OCI-LY7 (cell line): ENCODE results near the gene IL22RA2. TPM values are rescaled to one million over a fixed set of nuclear protein-coding genes. Genes with fewer than 3 reads are reported as not detected.

ENCODE experiments used
- BruUV-seq: library from RNA; stranded (reverse); fragments of 400-500 nt; replicated peaks from 2 replicates; lab custom pipeline; 2021; lab: Mats Ljungman, UMichigan
- CTCF ChIA-PET: fragments of 300-600 bp; sonication (Branson Sonifier 250); formaldehyde crosslinking; loops from one replicate; lab custom pipeline; 2022; ENCODE audit warnings: antibody characterized with exemption; ENCODE audit not compliant: unreplicated experiment; lab: Charles Lee
- POLR2A ChIA-PET: fragments of 300-600 bp; sonication (Branson Sonifier 250); formaldehyde crosslinking; loops from one replicate; lab custom pipeline; 2022; ENCODE audit warnings: antibody characterized with exemption; lab: Charles Lee
- DNase-seq: peaks from one replicate; pipeline ENCODE4 v3.0.0-alpha.2; 2015; ENCODE audit warnings: low spot score
- H2AFZ ChIP-seq: fragments of 200-600 bp; sonication (generic), shearing (Covaris generic); 2 replicates; pipeline ENCODE4 v1.6.1; 2014; ENCODE audit warnings: mild to moderate bottlenecking, antibody characterized with exemption, low read length, moderate library complexity
- H3K27ac ChIP-seq: fragments of 200-600 bp; sonication (generic); 2 replicates; pipeline ENCODE4 v1.5.1; 2014; ENCODE audit warnings: mixed run types, low read depth, mild to moderate bottlenecking, moderate library complexity, low read length, inconsistent platforms; ENCODE audit not compliant: poor library complexity, severe bottlenecking
- H3K36me3 ChIP-seq: fragments of 200-600 bp; sonication (generic); 2 replicates; pipeline ENCODE4 v1.6.1; 2014; ENCODE audit warnings: mild to moderate bottlenecking, antibody characterized with exemption, low read length, moderate library complexity, mixed read lengths; ENCODE audit not compliant: insufficient read depth
- H3K4me1 ChIP-seq: fragments of 200-600 bp; sonication (generic); 2 replicates; pipeline ENCODE4 v1.5.1; 2014; ENCODE audit warnings: mild to moderate bottlenecking, low read length; ENCODE audit not compliant: insufficient read depth, poor library complexity, severe bottlenecking
- H3K4me2 ChIP-seq: fragments of 200-600 bp; sonication (generic); 2 replicates; pipeline ENCODE4 v1.6.1; 2014; ENCODE audit warnings: mild to moderate bottlenecking, low read length
- H3K4me3 ChIP-seq: fragments of 200-600 bp; sonication (generic); 2 replicates; pipeline ENCODE4 v1.5.1; 2014; ENCODE audit warnings: mild to moderate bottlenecking, low read depth, low read length; ENCODE audit not compliant: poor library complexity, severe bottlenecking
- H3K79me2 ChIP-seq: fragments of 200-600 bp; sonication (generic); 2 replicates; pipeline ENCODE4 v1.6.1; 2016; ENCODE audit warnings: low read depth, mild to moderate bottlenecking, low read length, moderate library complexity, mixed read lengths; ENCODE audit not compliant: insufficient read depth
- H3K9me2 ChIP-seq: fragments of 200-600 bp; sonication (generic); 2 replicates; pipeline ENCODE4 v1.6.1; 2016; ENCODE audit warnings: mild to moderate bottlenecking, low read length, mixed read lengths; ENCODE audit not compliant: insufficient read depth
- H3K9me3 ChIP-seq: fragments of 200-600 bp; sonication (generic); 2 replicates; pipeline ENCODE4 v1.6.1; 2014; ENCODE audit warnings: mild to moderate bottlenecking, mixed run types, low read length, mixed read lengths
- H4K20me1 ChIP-seq: fragments of 200-600 bp; sonication (generic); 2 replicates; pipeline ENCODE4 v1.6.1; 2014; ENCODE audit warnings: mild to moderate bottlenecking, antibody characterized with exemption, low read length, moderate library complexity, mixed read lengths; ENCODE audit not compliant: insufficient read depth
- CTCF ChIP-seq: fragments of 200-600 bp; sonication (generic); conservative IDR thresholded peaks from 2 replicates; pipeline ENCODE4 v1.5.1; 2014; ENCODE audit warnings: mild to moderate bottlenecking, antibody characterized with exemption, low read length, moderate library complexity, mixed read lengths
- EZH2phosphoT487 ChIP-seq: fragments of 200-600 bp; sonication (generic); IDR thresholded peaks from 2 replicates; pipeline ENCODE4 v1.6.1; 2018; ENCODE audit warnings: low read depth, borderline replicate concordance, mild to moderate bottlenecking, mixed run types, antibody characterized with exemption, low read length, moderate library complexity, mixed read lengths
- intact Hi-C: fragments of 100-400 bp; cut with micrococcal nuclease; formaldehyde crosslinking; loops from one replicate; pipeline ENCODE4 v1.10.0; 2022; ENCODE audit not compliant: unreplicated experiment
- total RNA-seq, 2 experiments: library from RNA; depleted of rRNA in 1 of 2; stranded (reverse); fragments of >200 nt in 1 of 2; shearing (Covaris generic) in 1 of 2; gene quantifications; 2 replicates each; pipeline ENCODE4 v1.2.3, GENCODE V29; 2014 to 2022

The IL22RA2 gene
- total RNA-seq, 2 experiments from 2014 or later, result not detected

GRCh38 chr6:137171824-137172733 lies 1.4 kb downstream of the IL22RA2 start:
- no peak for DNase-seq
- Histone ChIP-seq H3K79me2 (no peaks in the 10 kb centered on the region), H3K9me3 (no peaks in the 10 kb centered on the region), H2AFZ (no peak overlapping the region), H4K20me1 (no peaks in the 10 kb centered on the region), H3K36me3 (no peaks in the 10 kb centered on the region), H3K4me2 (no peak overlapping the region), H3K4me3 (no peak overlapping the region), H3K9me2 (no peaks in the 10 kb centered on the region), H3K4me1 (no peaks in the 10 kb centered on the region), H3K27ac (no peak overlapping the region)
- no peak for TF ChIP-seq CTCF
- no peak for TF ChIP-seq EZH2phosphoT487
- CTCF ChIA-PET, result interaction anchor here (1.0 to 1.2 kb wide), 2 partner anchors 10 to 78 kb away, joined by 3 read pairs; no protein-coding TSS in a partner anchor
- intact Hi-C loops, result no loop called here
- POLR2A ChIA-PET, result interaction anchor here (0.9 to 1.4 kb wide), 3 partner anchors 10 to 78 kb away, joined by 3 to 4 read pairs (median 3); no protein-coding TSS in a partner anchor
- no TSS peak for BruUV-seq

GRCh38 chr6:137171053-137171374 lies 2.4 kb downstream of the IL22RA2 start:
- BruUV-seq, result no TSS peak
- intact Hi-C loops, result no loop called here
- no peak overlapping the region for H3K27ac ChIP-seq
- CTCF ChIA-PET, result interaction anchor here (1.2 kb wide), 1 partner anchor 9 kb away, joined by 3 read pairs; no protein-coding TSS in a partner anchor
- H3K36me3 ChIP-seq, result no peaks in the 10 kb centered on the region
- H3K4me3 ChIP-seq, result no peak overlapping the region
- no peaks in the 10 kb centered on the region for H3K79me2 ChIP-seq
- H2AFZ ChIP-seq, result no peak overlapping the region; the same call in 1 of the 2 replicates
- DNase-seq, result no peak
- H3K9me3 ChIP-seq, result no peaks in the 10 kb centered on the region
- POLR2A ChIA-PET, result interaction anchor here (0.7 to 1.8 kb wide), 3 partner anchors 12 to 77 kb away, joined by 3 to 4 read pairs (median 3); no protein-coding TSS in a partner anchor
- peaks cover 6% of the 10 kb centered on the region for H3K4me1 ChIP-seq
- H3K9me2 ChIP-seq, result no peaks in the 10 kb centered on the region
- no peak for TF ChIP-seq CTCF
- no peak for TF ChIP-seq EZH2phosphoT487
- H4K20me1 ChIP-seq, result no peaks in the 10 kb centered on the region
- no peak overlapping the region for H3K4me2 ChIP-seq
